Esophagus squamous epithelium (tissue), 5 donors: ENCODE data around the gene PTPRN. TPM values are rescaled to one million over a fixed set of nuclear protein-coding genes. Genes with fewer than 3 reads are reported as not detected.
A peak's percentile ranks its signal among the peaks of the same experiment; 100 is the strongest.

Source experiments
- DNase-seq: peaks from one replicate; lab custom pipeline; 2025; lab: John Stamatoyannopoulos, UW
- H3K27ac ChIP-seq, 4 donors: fragments of 200-600 bp; sonication (generic); one replicate each; pipeline ENCODE4 v1.5.1; 2016 to 2019; ENCODE audit warnings: mild to moderate bottlenecking in 1 of 4
- H3K27me3 ChIP-seq, 4 donors: fragments of 200-600 bp; sonication (generic); 1 replicate in 3 of 4; 2 replicates in 1 of 4; pipeline versions ENCODE4 v1.5.1 to v1.6.0; 2017 to 2021; ENCODE audit warnings: antibody characterized with exemption in 1 of 4
- H3K36me3 ChIP-seq, 3 donors: fragments of 200-600 bp; sonication (generic); one replicate each; pipeline ENCODE4 v1.5.1; 2016 to 2019
- H3K4me1 ChIP-seq, 3 donors: fragments of 200-600 bp; sonication (generic); one replicate each; pipeline ENCODE4 v1.5.1; 2017 to 2019
- H3K4me3 ChIP-seq, 4 donors: fragments of 200-600 bp; sonication (generic); 1 replicate in 3 of 4; 2 replicates in 1 of 4; pipeline ENCODE4 v1.5.1; 2016 to 2019; ENCODE audit warnings: mild to moderate bottlenecking in 2 of 4, moderate library complexity in 1 of 4
- H3K9me3 ChIP-seq, 3 donors: fragments of 200-600 bp; sonication (generic); one replicate each; pipeline ENCODE4 v1.5.1; 2016 to 2019
- POLR2A ChIP-seq, 4 donors: fragments of 450-650 bp; IDR thresholded peaks; one replicate each; pipeline ENCODE4 v1.6.1; 2017; ENCODE audit warnings: antibody characterized with exemption in 4 of 4, mild to moderate bottlenecking in 4 of 4, moderate library complexity in 3 of 4
- WGBS, 2 donors: methylation state at CpG; one replicate each; pipeline ENCODE4 v1.1.5; 2018; 5-methylcytosine and 5-hydroxymethylcytosine counted together
- intact Hi-C: fragments of 100-400 bp; cut with DNase I; formaldehyde crosslinking; loops from one replicate; pipeline ENCODE4 v1.15.0; 2022
- total RNA-seq, 4 donors: library from RNA; depleted of rRNA; stranded (reverse); fragments of >200 nt; gene quantifications; one replicate each; pipeline ENCODE4 v1.1.0, GENCODE V29; 2016
- TF ChIP-seq, protein P1 (sequence below), 6 experiments: fragments of 450-650 bp in 4 of 6; fragments of 200-600 bp in 2 of 6; sonication (generic) in 2 of 6; IDR thresholded peaks; one replicate each; pipeline ENCODE4 v1.5.1; 2016 to 2019; ENCODE audit warnings: antibody characterized with exemption in 6 of 6, mild to moderate bottlenecking in 4 of 6, moderate library complexity in 4 of 6
- donor health status: DM: yes; HTN: yes; CAD: no.

PTPRN gene
- total RNA-seq, 4 donors from 2014 or later: not detected

DNA sequence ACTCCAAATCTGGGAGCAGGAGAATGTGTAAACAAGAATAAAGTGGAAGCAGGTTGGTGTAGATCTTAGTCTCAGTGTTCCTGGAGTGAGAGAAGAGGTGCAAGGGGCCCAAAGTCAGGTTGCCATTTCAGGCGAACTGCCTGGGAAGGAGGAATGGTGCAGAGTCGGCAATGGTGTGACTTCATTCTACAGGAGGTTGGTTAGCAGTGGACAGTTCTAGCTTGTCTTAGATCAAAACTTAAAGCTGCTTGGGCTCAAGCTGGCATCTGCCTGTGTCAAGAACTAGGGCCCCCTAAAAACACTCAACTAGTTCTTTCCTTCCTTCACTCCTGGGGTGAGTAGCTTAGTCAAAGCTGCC, 60.4 kb downstream of the PTPRN start:
- intact Hi-C loops: no loop called here

DNA sequence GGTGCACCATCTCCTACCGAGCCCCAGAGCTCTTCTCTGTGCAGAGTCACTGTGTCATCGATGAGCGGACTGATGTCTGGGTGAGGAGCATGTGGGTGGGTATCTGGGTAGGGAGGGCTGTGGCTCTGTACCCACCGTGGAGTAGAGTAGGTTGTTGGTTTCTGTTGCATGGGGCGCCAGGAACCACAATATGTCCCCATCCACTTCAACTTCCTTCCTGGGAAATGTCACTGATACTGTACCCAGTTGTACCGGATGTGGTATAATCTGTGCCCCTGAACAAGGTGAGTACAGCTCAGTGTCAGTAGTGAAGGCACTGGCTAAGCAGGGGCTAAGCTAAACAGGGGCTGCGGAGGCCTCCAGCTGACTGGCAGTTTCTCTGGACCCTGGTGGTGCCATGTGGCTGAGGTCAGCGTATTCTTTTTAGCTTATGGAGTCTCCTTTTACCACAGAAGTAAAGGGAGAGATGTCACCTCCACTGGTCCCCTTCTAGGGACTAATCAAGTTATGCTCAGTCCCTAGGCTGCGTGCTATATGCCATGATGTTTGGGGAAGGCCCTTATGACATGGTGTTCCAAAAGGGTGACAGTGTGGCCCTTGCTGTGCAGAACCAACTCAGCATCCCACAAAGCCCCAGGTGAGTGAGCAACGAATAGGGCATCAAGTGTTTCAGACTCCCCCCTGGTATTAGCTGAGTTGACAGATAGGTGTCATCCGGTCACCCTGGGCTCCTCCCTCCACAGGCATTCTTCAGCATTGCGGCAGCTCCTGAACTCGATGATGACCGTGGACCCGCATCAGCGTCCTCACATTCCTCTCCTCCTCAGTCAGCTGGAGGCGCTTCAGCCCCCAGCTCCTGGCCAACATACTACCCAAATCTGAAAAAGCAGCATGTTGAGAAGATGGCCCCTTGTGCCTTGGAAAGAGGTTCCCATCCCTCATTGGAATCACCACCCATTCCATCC, 61.2 kb downstream of the PTPRN start:
- DNase-seq: no peak

More for the DNA sequence above, 60.4 kb downstream of the PTPRN start:
- no peak for DNase-seq
- no peak for TF ChIP-seq POLR2A (IDR thresholded peaks at IDR 0.05)
- TF ChIP-seq, protein P1, sequence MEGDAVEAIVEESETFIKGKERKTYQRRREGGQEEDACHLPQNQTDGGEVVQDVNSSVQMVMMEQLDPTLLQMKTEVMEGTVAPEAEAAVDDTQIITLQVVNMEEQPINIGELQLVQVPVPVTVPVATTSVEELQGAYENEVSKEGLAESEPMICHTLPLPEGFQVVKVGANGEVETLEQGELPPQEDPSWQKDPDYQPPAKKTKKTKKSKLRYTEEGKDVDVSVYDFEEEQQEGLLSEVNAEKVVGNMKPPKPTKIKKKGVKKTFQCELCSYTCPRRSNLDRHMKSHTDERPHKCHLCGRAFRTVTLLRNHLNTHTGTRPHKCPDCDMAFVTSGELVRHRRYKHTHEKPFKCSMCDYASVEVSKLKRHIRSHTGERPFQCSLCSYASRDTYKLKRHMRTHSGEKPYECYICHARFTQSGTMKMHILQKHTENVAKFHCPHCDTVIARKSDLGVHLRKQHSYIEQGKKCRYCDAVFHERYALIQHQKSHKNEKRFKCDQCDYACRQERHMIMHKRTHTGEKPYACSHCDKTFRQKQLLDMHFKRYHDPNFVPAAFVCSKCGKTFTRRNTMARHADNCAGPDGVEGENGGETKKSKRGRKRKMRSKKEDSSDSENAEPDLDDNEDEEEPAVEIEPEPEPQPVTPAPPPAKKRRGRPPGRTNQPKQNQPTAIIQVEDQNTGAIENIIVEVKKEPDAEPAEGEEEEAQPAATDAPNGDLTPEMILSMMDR (IDR thresholded peaks at IDR 0.05): no peak
- 59 to 63% methylated on average over 2 of the region's 2 CpGs for WGBS, 2 donors
- Histone ChIP-seq H3K4me3 (peak overlapping the region in 3 of 4 donors; percentile 20 to 45 (median 28)), H3K36me3 (peaks cover 8 to 43% (median 11%) of the 10 kb centered on the region in 3 donors), H3K4me1 (peaks cover 58 to 93% (median 72%) of the 10 kb centered on the region in 3 donors), H3K27me3 (no peaks in the 10 kb centered on the region), H3K27ac (peak overlapping the region; percentile 93 to 96 (median 95)), H3K9me3 (no peaks in the 10 kb centered on the region)

DNA sequence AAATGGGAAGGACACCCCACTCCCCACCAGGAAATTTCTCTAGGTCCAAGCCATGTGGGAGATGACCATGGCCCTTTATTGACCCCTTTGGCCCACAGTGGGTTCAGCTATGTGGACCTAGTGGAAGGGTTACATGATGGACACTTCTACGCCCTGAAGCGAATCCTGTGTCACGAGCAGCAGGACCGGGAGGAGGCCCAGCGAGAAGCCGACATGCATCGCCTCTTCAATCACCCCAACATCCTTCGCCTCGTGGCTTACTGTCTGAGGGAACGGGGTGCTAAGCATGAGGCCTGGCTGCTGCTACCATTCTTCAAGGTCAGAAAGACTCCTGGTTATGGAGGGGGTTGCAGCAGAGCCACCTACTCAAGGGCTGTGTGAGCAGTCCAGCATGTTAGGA, 62.6 kb downstream of the PTPRN start:
- 93 to 94% methylated on average over 3 to 9 of the region's 10 CpGs for WGBS, 2 donors
- no peaks in the 10 kb centered on the region for H3K27me3 ChIP-seq
- peak overlapping the region; percentile 93 to 96 (median 95) for H3K27ac ChIP-seq
- H3K9me3 ChIP-seq: no peaks in the 10 kb centered on the region
- TF ChIP-seq, protein P1 (IDR thresholded peaks at IDR 0.05): no peak
- no peak for TF ChIP-seq POLR2A (IDR thresholded peaks at IDR 0.05)
- no peak for DNase-seq
- peaks cover 8 to 41% (median 11%) of the 10 kb centered on the region in 3 donors for H3K36me3 ChIP-seq
- no peak overlapping the region for H3K4me3 ChIP-seq
- intact Hi-C loops: no loop called here
- peaks cover 49 to 71% (median 61%) of the 10 kb centered on the region in 3 donors for H3K4me1 ChIP-seq

More for the DNA sequence above, 61.2 kb downstream of the PTPRN start:
- H3K27ac ChIP-seq: peak overlapping the region; percentile 93 to 96 (median 95)
- peaks cover 58 to 85% (median 72%) of the 10 kb centered on the region in 3 donors for H3K4me1 ChIP-seq
- TF ChIP-seq, protein P1 (IDR thresholded peaks at IDR 0.05): no peak
- TF ChIP-seq POLR2A (IDR thresholded peaks at IDR 0.05): peak in 2 of 4 donors; percentile 34 to 42
- no peaks in the 10 kb centered on the region for H3K27me3 ChIP-seq
- no peaks in the 10 kb centered on the region for H3K9me3 ChIP-seq
- H3K36me3 ChIP-seq: peaks cover 8 to 43% (median 11%) of the 10 kb centered on the region in 3 donors
- peak overlapping the region in 3 of 4 donors; percentile 20 to 45 (median 28) for H3K4me3 ChIP-seq
- WGBS, 2 donors: 75 to 81% methylated on average over 12 to 13 of the region's 17 CpGs
- intact Hi-C loops: no loop called here

DNA sequence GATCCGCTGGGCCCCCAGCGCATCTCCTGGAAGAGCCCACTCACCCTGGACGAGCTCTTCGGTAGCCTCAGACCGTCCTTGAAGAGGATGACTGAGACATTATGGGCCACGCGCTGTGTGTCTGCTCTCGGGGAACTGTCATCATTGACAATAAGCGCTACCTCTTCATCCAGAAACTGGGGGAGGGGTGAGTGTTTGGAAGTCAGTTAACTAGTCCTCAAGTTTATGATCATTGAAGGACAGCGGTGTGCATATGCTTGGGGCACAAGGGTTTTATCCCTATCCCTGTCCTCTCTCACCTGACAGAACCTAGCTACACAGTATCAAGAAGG, 63.3 kb downstream of the PTPRN start:
- 7 to 19% methylated on average over 4 to 6 of the region's 10 CpGs for WGBS, 2 donors
- H3K27me3 ChIP-seq: no peaks in the 10 kb centered on the region
- peak overlapping the region; percentile 93 to 96 (median 95) for H3K27ac ChIP-seq
- peak overlapping the region; percentile 58 to 87 (median 82) for H3K4me3 ChIP-seq
- H3K9me3 ChIP-seq: no peaks in the 10 kb centered on the region
- H3K36me3 ChIP-seq: peaks cover 8 to 34% (median 11%) of the 10 kb centered on the region in 3 donors
- DNase-seq: no peak
- TF ChIP-seq, protein P1 (IDR thresholded peaks at IDR 0.05): no peak
- TF ChIP-seq POLR2A (IDR thresholded peaks at IDR 0.05): no peak
- intact Hi-C loops: no loop called here
- peaks cover 43 to 64% (median 54%) of the 10 kb centered on the region in 3 donors for H3K4me1 ChIP-seq
